Suprapubic skin (tissue), 4 donors: ENCODE data around the gene ALDH7A1. TPM values are rescaled to one million over a fixed set of nuclear protein-coding genes. Genes with fewer than 3 reads are reported as not detected.
"Not testable (repeated sequence)": the region's sequence is repeated elsewhere in the genome, so short reads cannot be mapped to it uniquely, and the experiment has no call there.

Experiments
- DNase-seq, 2 donors: peaks; one replicate each; pipeline ENCODE4 v3.0.0-alpha.2; 2019; ENCODE audit warnings: low spot score in 2 of 2
- H3K27ac ChIP-seq: fragments of 200-600 bp; sonication (generic); one replicate; pipeline ENCODE4 v1.5.1; 2019
- H3K27me3 ChIP-seq: fragments of 200-600 bp; sonication (generic); one replicate; pipeline ENCODE4 v1.5.1; 2019
- H3K36me3 ChIP-seq: fragments of 200-600 bp; sonication (generic); one replicate; pipeline ENCODE4 v1.5.1; 2019
- H3K4me1 ChIP-seq: fragments of 200-600 bp; sonication (generic); one replicate; pipeline ENCODE4 v1.5.1; 2019
- H3K4me3 ChIP-seq: fragments of 200-600 bp; sonication (generic); one replicate; pipeline ENCODE4 v1.5.1; 2019; ENCODE audit warnings: mild to moderate bottlenecking
- H3K9me3 ChIP-seq: fragments of 200-600 bp; sonication (generic); one replicate; pipeline ENCODE4 v1.5.1; 2019
- EP300 ChIP-seq: sonication (generic); formaldehyde crosslinking; IDR thresholded peaks from one replicate; pipeline ENCODE4 v1.6.1; 2017; ENCODE audit warnings: antibody characterized with exemption
- POLR2A ChIP-seq, 2 donors: fragments of 450-650 bp; IDR thresholded peaks; one replicate each; pipeline ENCODE4 v1.6.1; 2017; ENCODE audit warnings: antibody characterized with exemption in 2 of 2, mild to moderate bottlenecking in 2 of 2, moderate library complexity in 2 of 2
- POLR2AphosphoS5 ChIP-seq, 3 donors: sonication (generic); formaldehyde crosslinking; IDR thresholded peaks; one replicate each; pipeline ENCODE4 v1.6.1; 2017; ENCODE audit warnings: antibody characterized with exemption in 3 of 3
- WGBS: methylation state at CpG from one replicate; pipeline ENCODE4 v1.1.5; 2018; 5-methylcytosine and 5-hydroxymethylcytosine counted together
- total RNA-seq, 4 donors: library from RNA; depleted of rRNA; stranded (reverse); fragments of >200 nt; gene quantifications; one replicate each; pipeline ENCODE4 v1.1.0, GENCODE V29; 2016
- TF ChIP-seq, protein P1 (sequence below), 2 donors: fragments of 200-600 bp in 1 of 2; fragments of 450-650 bp in 1 of 2; sonication (generic) in 1 of 2; IDR thresholded peaks; one replicate each; pipeline ENCODE4 v1.5.1; 2016 to 2019; ENCODE audit warnings: antibody characterized with exemption in 2 of 2, mild to moderate bottlenecking in 1 of 2, moderate library complexity in 1 of 2

Gene ALDH7A1
- total RNA-seq, 4 donors from 2014 or later = 28.5 to 71.2 (median 43.5) TPM

DNA sequence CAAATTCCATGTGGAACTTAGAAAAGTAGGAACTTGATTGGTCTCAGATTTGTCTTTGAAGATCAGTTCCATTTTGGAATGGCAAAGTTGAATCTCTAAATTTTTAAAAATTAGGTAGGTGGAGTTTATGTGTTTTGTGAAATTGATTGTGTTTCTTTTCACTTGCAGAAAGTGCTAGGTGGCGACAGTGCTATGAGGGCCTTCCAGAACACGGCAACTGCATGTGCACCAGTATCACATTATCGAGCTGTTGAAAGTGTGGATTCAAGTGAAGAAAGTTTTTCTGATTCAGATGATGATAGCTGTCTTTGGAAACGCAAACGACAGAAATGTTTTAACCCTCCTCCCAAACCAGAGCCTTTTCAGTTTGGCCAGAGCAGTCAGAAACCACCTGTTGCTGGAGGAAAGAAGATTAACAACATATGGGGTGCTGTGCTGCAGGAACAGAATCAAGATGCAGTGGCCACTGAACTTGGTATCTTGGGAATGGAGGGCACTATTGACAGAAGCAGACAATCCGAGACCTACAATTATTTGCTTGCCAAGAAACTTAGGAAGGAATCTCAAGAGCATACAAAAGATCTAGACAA is 8.5 kb upstream of the ALDH7A1 start:
- H3K4me3 ChIP-seq = no peak overlapping the region
- WGBS = 76% methylated on average over 6 of the region's 6 CpGs
- no peak overlapping the region for H3K27ac ChIP-seq
- DNase-seq = no peak
- TF ChIP-seq EP300 (no peak), POLR2A (IDR thresholded peaks at IDR 0.05) (no peak), POLR2AphosphoS5 (IDR thresholded peaks at IDR 0.05) (no peak)
- TF ChIP-seq, protein P1, sequence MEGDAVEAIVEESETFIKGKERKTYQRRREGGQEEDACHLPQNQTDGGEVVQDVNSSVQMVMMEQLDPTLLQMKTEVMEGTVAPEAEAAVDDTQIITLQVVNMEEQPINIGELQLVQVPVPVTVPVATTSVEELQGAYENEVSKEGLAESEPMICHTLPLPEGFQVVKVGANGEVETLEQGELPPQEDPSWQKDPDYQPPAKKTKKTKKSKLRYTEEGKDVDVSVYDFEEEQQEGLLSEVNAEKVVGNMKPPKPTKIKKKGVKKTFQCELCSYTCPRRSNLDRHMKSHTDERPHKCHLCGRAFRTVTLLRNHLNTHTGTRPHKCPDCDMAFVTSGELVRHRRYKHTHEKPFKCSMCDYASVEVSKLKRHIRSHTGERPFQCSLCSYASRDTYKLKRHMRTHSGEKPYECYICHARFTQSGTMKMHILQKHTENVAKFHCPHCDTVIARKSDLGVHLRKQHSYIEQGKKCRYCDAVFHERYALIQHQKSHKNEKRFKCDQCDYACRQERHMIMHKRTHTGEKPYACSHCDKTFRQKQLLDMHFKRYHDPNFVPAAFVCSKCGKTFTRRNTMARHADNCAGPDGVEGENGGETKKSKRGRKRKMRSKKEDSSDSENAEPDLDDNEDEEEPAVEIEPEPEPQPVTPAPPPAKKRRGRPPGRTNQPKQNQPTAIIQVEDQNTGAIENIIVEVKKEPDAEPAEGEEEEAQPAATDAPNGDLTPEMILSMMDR (IDR thresholded peaks at IDR 0.05) = no peak
- peaks cover 36% of the 10 kb centered on the region for H3K36me3 ChIP-seq
- H3K27me3 ChIP-seq = no peaks in the 10 kb centered on the region
- H3K4me1 ChIP-seq = peaks cover 55% of the 10 kb centered on the region
- no peaks in the 10 kb centered on the region for H3K9me3 ChIP-seq

DNA sequence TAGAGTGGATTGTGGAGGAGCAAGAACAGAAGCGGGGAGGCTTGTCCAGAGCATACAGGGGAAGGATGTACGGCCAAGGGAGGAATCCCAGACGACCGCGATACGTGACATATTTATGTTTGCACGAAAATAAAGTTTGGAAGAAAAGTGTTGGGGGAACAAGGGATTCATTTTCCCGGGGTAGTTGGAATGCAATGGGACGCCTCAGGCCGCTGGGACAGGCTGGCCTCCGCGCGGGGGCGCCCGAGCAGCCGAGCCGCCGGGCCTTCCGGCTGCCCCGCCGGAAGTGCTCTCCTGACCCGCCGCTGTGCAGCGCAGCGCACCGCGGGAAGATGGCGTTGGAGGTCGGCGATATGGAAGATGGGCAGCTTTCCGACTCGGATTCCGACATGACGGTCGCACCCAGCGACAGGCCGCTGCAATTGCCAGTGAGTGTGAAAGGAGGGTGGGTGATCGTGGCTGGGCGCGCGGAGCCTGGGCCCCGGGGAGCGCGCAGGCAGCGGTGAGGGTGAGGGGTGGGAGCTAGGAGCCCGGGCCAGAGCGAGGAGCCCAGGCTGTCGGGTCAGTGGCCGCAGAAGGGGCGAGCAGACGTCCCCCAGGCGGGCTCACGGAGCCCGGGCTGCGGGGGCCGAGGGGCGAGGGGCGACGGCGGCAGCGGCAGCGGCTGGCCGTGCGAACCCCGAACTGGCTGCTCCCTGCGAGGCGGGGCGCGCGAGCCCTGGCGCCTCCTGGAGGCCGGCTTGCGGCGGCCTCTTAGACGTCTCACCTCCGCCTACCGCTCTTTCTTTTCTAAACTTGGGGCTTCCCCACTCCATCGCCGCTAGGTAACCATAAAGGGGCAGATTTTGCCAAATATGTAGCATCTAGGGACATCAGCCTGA is 5.9 kb upstream of the ALDH7A1 start, which contains the start of gene PHAX:
PHAX (plus strand) TSS at position 317 of the 881 bp plus-strand sequence; CDS start at position 333, 16 bp downstream.
- peaks cover 53% of the 10 kb centered on the region for H3K4me1 ChIP-seq

DNA sequence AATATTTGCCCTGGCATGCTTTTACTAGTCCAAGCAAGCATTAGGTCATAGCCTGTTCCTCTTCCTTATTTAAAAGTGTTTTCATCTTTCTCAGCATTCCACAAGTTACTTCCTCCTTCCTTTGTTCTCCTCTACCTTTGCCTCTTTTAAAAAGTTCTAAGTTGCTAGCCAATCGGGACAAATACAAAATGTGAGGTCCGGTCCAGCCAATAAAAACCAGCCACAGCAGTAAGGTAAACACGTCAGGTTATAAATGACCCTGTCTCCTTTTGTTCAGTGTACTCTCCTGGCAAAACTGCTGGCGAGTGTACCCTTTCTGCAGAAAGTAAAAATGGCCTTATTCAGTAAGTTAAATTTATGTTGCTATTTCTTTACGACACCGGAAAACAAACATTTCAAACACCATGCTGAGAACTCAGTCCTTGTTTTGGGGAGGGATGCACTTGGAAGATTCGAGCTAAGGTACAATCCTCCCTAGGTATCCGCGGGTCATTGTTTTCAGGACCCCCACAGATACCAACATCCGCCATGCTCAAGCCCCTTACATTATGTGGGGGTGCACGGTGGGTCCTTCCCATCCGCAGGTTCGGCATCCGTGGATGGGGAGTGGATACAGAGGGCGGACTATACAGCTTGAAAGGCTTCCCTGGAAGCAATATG is 5.1 kb upstream of the ALDH7A1 start:
- H3K27me3 ChIP-seq, H3K9me3 ChIP-seq, DNase-seq: not testable (repeated sequence)
- H3K27ac ChIP-seq = peak overlapping the region; percentile 91
- peak overlapping the region; percentile 96 for H3K4me3 ChIP-seq
- H3K36me3 ChIP-seq = peaks cover 16% of the 10 kb centered on the region
- H3K4me1 ChIP-seq = peaks cover 49% of the 10 kb centered on the region
- WGBS = 64% methylated on average over 15 of the region's 15 CpGs

More for the DNA sequence above, 5.9 kb upstream of the ALDH7A1 start, which contains the start of gene PHAX:
- Histone ChIP-seq H3K9me3 (no peaks in the 10 kb centered on the region), H3K4me3 (peak within 1 kb of the TSS; percentile 96), H3K27ac (peak within 1 kb of the TSS; percentile 91), H3K27me3 (no peaks in the 10 kb centered on the region), H3K36me3 (peaks cover 19% of the 10 kb centered on the region)
- TF ChIP-seq POLR2A (IDR thresholded peaks at IDR 0.05) (peak in 1 of 2 donors; percentile 31), POLR2AphosphoS5 (IDR thresholded peaks at IDR 0.05) (peak in 1 of 3 donors; percentile 44), EP300 (no peak)
- TF ChIP-seq, protein P1 (IDR thresholded peaks at IDR 0.05) = peak; percentile 12 to 63
- DNase-seq = peak; percentile 83
- WGBS = 3% methylated on average over 26 of the region's 79 CpGs

DNA sequence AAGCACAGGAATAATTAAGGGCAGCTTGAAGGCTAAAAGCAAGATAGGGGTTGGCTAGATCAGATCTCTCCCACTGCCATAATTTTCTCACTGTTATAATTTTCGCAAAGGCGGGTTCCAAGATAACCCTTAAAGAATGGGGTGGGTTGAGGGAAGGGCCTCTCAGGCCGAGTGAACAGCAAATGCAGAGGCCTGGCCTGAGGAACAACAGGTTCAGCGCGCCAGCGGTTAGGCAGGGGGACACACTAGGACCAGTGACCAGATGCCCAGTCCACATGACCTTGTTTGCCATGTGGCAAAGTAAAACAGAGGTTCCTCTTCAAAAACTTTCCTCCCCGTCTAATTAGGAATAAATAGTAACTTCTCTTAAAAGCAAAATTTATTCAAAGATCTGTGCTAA is 4.5 kb upstream of the ALDH7A1 start:
- Histone ChIP-seq H3K27ac (peak overlapping the region; percentile 49), H3K4me3 (no peak overlapping the region), H3K9me3 (no peaks in the 10 kb centered on the region), H3K4me1 (peaks cover 45% of the 10 kb centered on the region), H3K36me3 (peaks cover 10% of the 10 kb centered on the region), H3K27me3 (no peaks in the 10 kb centered on the region)
- 87% methylated on average over 7 of the region's 7 CpGs for WGBS
- DNase-seq = no peak
- TF ChIP-seq EP300 (no peak), POLR2A (IDR thresholded peaks at IDR 0.05) (no peak), POLR2AphosphoS5 (IDR thresholded peaks at IDR 0.05) (no peak)
- TF ChIP-seq, protein P1 (IDR thresholded peaks at IDR 0.05) = no peak

DNA sequence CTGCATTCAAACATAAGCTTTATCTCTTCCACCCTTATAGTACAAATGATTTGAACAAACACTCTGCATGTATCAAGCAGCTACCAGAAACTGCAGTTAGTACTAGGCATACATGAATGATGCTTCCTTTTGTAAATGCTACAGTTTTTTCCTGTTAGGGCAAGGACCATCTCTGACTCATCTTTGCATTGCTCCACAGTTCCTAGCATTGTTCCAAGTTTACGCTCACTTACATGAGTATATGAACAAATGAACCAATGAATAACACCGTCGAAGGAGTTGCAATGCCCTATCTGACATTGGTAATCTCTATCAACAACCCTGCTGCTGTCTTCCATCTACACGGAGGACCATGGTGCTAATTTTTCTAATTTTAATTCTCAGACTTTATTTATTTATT is 2.1 kb upstream of the ALDH7A1 start:
- Histone ChIP-seq H3K36me3 (peaks cover 2% of the 10 kb centered on the region), H3K9me3 (no peaks in the 10 kb centered on the region), H3K27ac (peak overlapping the region; percentile 61), H3K4me3 (no peak overlapping the region), H3K4me1 (peaks cover 55% of the 10 kb centered on the region), H3K27me3 (no peaks in the 10 kb centered on the region)
- WGBS = 60% methylated on average over 4 of the region's 4 CpGs
- TF ChIP-seq, protein P1 (IDR thresholded peaks at IDR 0.05) = no peak
- TF ChIP-seq POLR2AphosphoS5 (IDR thresholded peaks at IDR 0.05) = peak in 1 of 3 donors; percentile 22
- no peak for DNase-seq
